HepG2 (cell line): ENCODE data around the gene RHBDD2. TPM values are rescaled to one million over a fixed set of nuclear protein-coding genes. Genes with fewer than 3 reads are reported as not detected.

ENCODE experiments used
- ATM ChIP-seq: fragments of 450-650 bp; IDR thresholded peaks from 2 replicates; pipeline ENCODE4 v1.7.1; 2017; ENCODE audit warnings: mild to moderate bottlenecking, borderline replicate concordance
- CENPX ChIP-seq: sonication (generic); formaldehyde crosslinking; IDR thresholded peaks from 2 replicates; pipeline ENCODE4 v1.9.0; 2021; ENCODE audit warnings: mild to moderate bottlenecking, missing genetic modification reagents, moderate library complexity
- EED ChIP-seq: sonication (generic); formaldehyde crosslinking; IDR thresholded peaks from 2 replicates; pipeline ENCODE4 v1.5.0; 2020; ENCODE audit warnings: mild to moderate bottlenecking, missing genetic modification reagents
- FOXK2 ChIP-seq: fragments of 450-650 bp; IDR thresholded peaks from 2 replicates; pipeline ENCODE4 v1.6.1; 2016
- HHEX ChIP-seq: IDR thresholded peaks from 2 replicates; pipeline ENCODE4 v1.6.1; 2016; ENCODE audit warnings: control low read depth
- HINFP ChIP-seq: sonication (generic); formaldehyde crosslinking; IDR thresholded peaks from 2 replicates; pipeline ENCODE4 v1.4.0; 2020; ENCODE audit warnings: low read depth, mild to moderate bottlenecking, missing genetic modification reagents
- IKZF4 ChIP-seq: sonication (generic); formaldehyde crosslinking; IDR thresholded peaks from 2 replicates; pipeline ENCODE4 v1.5.1; 2020; ENCODE audit warnings: borderline replicate concordance, mild to moderate bottlenecking, low read depth, missing genetic modification reagents; ENCODE audit errors: not compliant biosample characterization
- MAX ChIP-seq: IDR thresholded peaks from 2 replicates; pipeline ENCODE4 v1.6.1; 2012; ENCODE audit warnings: inconsistent platforms
- MBNL3 ChIP-seq: fragments of 250-450 bp; sonication (Bioruptor Pico); conservative IDR thresholded peaks from 2 replicates; pipeline ENCODE4 v1.8.0; 2022; ENCODE audit warnings: mild to moderate bottlenecking, inconsistent platforms
- RNF2 ChIP-seq: fragments of 450-650 bp; conservative IDR thresholded peaks from 2 replicates; pipeline ENCODE4 v1.6.1; 2016; ENCODE audit warnings: low read depth
- SAFB2 ChIP-seq: sonication (generic); formaldehyde crosslinking; IDR thresholded peaks from 2 replicates; pipeline ENCODE4 v1.5.1; 2020; ENCODE audit warnings: missing genetic modification reagents, low read depth, mild to moderate bottlenecking, borderline replicate concordance
- ZBTB42 ChIP-seq: sonication (generic); formaldehyde crosslinking; IDR thresholded peaks from 2 replicates; pipeline ENCODE4 v1.5.0; 2020; ENCODE audit warnings: mild to moderate bottlenecking, missing genetic modification reagents
- ZNF17 ChIP-seq: sonication (generic); formaldehyde crosslinking; IDR thresholded peaks from 2 replicates; pipeline ENCODE4 v1.5.0; 2020; ENCODE audit warnings: mild to moderate bottlenecking, missing genetic modification reagents
- ZNF772 ChIP-seq: sonication (generic); formaldehyde crosslinking; IDR thresholded peaks from 2 replicates; pipeline ENCODE4 v1.5.0; 2020; ENCODE audit warnings: mild to moderate bottlenecking, missing genetic modification reagents
- ZNF776 ChIP-seq: sonication (generic); formaldehyde crosslinking; IDR thresholded peaks from 2 replicates; pipeline ENCODE4 v1.4.0; 2020; ENCODE audit warnings: mild to moderate bottlenecking, missing genetic modification reagents
- ZSCAN29 ChIP-seq: sonication (generic); formaldehyde crosslinking; conservative IDR thresholded peaks from 2 replicates; pipeline ENCODE4 v1.4.0; 2020; ENCODE audit warnings: mild to moderate bottlenecking, missing genetic modification reagents
- ZZZ3 ChIP-seq: sonication (generic); formaldehyde crosslinking; IDR thresholded peaks from 2 replicates; pipeline ENCODE4 v1.4.0; 2020; ENCODE audit warnings: missing genetic modification reagents, mild to moderate bottlenecking, borderline replicate concordance
- polyA plus RNA-seq, 8 experiments: library from polyadenylated mRNA; depleted of rRNA in 3 of 8; stranded (reverse) in 7 of 8; unstranded in 1 of 8; fragments of >200 nt; fragmentation: Illumina TruSeq in 4 of 8; extraction: Trizol in 4 of 8; gene quantifications; 2 replicates each; pipeline versions ENCODE4 v1.2.1 to v1.2.3, GENCODE V29; 2011 to 2016; ENCODE audit warnings: low read depth in 4 of 8, missing spikeins in 1 of 8, mixed read lengths in 1 of 8; ENCODE audit not compliant: insufficient read depth in 1 of 8
- total RNA-seq, 5 experiments: library from RNA; depleted of rRNA; stranded (reverse); fragments of >200 nt; fragmentation: Illumina TruSeq; extraction: Trizol; gene quantifications; 2 replicates each; pipeline ENCODE4 v1.2.3, GENCODE V29; 2016; ENCODE audit warnings: low read depth in 1 of 5
- TF ChIP-seq, protein P1 (sequence below): sonication (generic); formaldehyde crosslinking; IDR thresholded peaks from 2 replicates; pipeline ENCODE4 v1.4.0; 2020; ENCODE audit warnings: mild to moderate bottlenecking, missing genetic modification reagents
- TF ChIP-seq, protein P2 (sequence below), 2 experiments: fragments of 450-650 bp in 1 of 2; sonication (generic) in 1 of 2; formaldehyde crosslinking in 1 of 2; IDR thresholded peaks; 2 replicates each; pipeline versions ENCODE4 v1.6.1 to v1.8.0; 2016 to 2022; ENCODE audit warnings: antibody characterized with exemption in 1 of 2, mild to moderate bottlenecking in 1 of 2, missing genetic modification reagents in 1 of 2

Gene RHBDD2
- total and polyA plus RNA-seq, 2 of the 13 experiments (the other 11 are each of a cell fraction or from before 2014, with no cell fraction given) = 23.1 to 26.4 TPM

GRCh38 chr7:75905785-75906604 lies 27.2 kb downstream of the RHBDD2 start (continued):
- TF ChIP-seq HINFP (CRISPR knock-in tag) (peak; percentile 51; the same call in 1 of the 2 replicates), EED (CRISPR knock-in tag) (no peak), RNF2 (no peak), IKZF4 (CRISPR knock-in tag) (peak; percentile 37), FOXK2 (no peak), ZNF17 (no peak), ZNF776 (CRISPR knock-in tag) (no peak), CENPX (CRISPR knock-in tag) (no peak), MAX (peak; percentile 86; the same call in 1 of the 2 replicates), ATM (no peak), ZSCAN29 (CRISPR knock-in tag) (peak; percentile 96), SAFB2 (CRISPR knock-in tag) (peak; percentile 36; the same call in 1 of the 2 replicates), ZBTB42 (CRISPR knock-in tag) (no peak), MBNL3 (CRISPR knock-in tag) (no peak), ZNF772 (CRISPR knock-in tag) (no peak; the same call in none of the 2 replicates), ZZZ3 (CRISPR knock-in tag) (0 out of 2 replicates have a peak, but pooled peaks have one; percentile 30), HHEX (no peak)
- TF ChIP-seq, protein P1, sequence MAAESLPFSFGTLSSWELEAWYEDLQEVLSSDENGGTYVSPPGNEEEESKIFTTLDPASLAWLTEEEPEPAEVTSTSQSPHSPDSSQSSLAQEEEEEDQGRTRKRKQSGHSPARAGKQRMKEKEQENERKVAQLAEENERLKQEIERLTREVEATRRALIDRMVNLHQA (CRISPR knock-in tag) = no peak
- TF ChIP-seq, protein P2, sequence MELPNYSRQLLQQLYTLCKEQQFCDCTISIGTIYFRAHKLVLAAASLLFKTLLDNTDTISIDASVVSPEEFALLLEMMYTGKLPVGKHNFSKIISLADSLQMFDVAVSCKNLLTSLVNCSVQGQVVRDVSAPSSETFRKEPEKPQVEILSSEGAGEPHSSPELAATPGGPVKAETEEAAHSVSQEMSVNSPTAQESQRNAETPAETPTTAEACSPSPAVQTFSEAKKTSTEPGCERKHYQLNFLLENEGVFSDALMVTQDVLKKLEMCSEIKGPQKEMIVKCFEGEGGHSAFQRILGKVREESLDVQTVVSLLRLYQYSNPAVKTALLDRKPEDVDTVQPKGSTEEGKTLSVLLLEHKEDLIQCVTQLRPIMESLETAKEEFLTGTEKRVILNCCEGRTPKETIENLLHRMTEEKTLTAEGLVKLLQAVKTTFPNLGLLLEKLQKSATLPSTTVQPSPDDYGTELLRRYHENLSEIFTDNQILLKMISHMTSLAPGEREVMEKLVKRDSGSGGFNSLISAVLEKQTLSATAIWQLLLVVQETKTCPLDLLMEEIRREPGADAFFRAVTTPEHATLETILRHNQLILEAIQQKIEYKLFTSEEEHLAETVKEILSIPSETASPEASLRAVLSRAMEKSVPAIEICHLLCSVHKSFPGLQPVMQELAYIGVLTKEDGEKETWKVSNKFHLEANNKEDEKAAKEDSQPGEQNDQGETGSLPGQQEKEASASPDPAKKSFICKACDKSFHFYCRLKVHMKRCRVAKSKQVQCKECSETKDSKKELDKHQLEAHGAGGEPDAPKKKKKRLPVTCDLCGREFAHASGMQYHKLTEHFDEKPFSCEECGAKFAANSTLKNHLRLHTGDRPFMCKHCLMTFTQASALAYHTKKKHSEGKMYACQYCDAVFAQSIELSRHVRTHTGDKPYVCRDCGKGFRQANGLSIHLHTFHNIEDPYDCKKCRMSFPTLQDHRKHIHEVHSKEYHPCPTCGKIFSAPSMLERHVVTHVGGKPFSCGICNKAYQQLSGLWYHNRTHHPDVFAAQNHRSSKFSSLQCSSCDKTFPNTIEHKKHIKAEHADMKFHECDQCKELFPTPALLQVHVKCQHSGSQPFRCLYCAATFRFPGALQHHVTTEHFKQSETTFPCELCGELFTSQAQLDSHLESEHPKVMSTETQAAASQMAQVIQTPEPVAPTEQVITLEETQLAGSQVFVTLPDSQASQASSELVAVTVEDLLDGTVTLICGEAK (IDR thresholded peaks at IDR 0.05) = no peak
- TF ChIP-seq, protein P2 (CRISPR knock-in tag; IDR thresholded peaks at IDR 0.05) = no peak
